Stimulated activated CD4-positive, alpha-beta T cell treated with anti-CD3 and anti-CD28 coated beads, Interleukin-1b, Interleukin-23, amount 100 ng/mL, for 48 hours (primary cell): ENCODE results near the gene MAP4.
"Not testable (repeated sequence)": the region's sequence is repeated elsewhere in the genome, so short reads cannot be mapped to it uniquely, and the experiment has no call there.

Experiments
- DNase-seq: peaks from one replicate; pipeline ENCODE4 v3.0.0-alpha.2; 2020

Gene MAP4, protein sequence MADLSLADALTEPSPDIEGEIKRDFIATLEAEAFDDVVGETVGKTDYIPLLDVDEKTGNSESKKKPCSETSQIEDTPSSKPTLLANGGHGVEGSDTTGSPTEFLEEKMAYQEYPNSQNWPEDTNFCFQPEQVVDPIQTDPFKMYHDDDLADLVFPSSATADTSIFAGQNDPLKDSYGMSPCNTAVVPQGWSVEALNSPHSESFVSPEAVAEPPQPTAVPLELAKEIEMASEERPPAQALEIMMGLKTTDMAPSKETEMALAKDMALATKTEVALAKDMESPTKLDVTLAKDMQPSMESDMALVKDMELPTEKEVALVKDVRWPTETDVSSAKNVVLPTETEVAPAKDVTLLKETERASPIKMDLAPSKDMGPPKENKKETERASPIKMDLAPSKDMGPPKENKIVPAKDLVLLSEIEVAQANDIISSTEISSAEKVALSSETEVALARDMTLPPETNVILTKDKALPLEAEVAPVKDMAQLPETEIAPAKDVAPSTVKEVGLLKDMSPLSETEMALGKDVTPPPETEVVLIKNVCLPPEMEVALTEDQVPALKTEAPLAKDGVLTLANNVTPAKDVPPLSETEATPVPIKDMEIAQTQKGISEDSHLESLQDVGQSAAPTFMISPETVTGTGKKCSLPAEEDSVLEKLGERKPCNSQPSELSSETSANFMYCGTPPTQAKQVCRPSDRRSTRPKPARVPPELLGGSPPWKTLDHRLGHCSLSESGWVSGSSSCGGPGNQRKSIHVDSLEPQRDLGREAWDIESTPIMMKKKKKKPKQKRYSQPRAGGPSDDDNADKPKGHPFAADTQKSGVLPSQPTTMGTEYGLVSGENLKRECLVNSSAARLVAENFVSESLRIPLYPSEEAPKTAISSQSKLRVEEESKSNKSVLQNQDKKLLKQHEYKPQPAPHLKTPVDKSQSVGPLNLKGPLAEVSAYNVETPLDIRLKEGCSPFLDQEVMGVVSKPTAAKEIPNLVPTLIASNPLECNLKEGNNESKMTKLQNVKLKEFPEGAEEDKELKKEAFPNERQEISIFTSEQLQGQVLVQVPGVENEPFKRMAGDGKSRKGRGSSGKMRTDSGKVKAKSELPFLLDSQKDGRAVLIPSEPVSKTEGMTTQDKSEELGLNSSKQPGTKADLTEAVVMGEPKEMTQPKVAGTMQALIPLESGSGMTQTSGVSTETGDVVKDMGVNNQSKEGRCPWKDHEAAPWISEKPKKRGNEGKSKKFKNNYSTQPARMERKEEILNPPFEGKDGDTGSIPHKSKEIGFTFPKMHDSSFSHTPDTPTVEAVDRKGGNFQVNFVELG (N-terminal part only)

DNA sequence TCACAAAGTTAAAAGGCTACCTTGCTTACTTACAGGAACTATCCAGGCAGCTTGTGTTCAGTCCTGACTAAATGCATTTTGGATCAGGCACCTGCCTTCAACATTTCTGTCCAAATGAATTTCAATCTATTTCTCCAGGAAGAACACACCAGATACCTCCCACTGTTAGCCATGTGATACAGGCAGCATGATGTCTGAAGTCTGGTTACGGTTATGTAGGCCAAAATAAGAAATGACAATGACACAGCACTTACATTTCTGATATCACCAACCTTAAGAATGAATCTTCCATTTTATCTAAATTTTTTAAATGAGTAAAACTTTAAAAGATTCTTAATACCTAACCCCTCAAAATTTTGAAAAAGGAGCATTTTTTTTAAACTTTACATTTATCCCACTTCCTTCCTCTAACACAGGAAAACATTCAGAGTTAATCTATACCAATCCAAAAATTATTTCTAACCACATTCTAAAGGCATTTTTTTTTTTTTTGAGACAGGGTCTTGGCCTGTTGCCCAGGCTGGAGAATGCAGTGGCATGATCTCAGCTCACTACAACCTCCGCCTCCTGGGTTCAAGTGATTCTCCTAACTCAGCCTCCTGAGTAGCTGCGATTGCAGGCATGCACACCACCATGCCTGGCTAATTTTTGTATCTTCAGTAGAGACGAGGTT lies at the start of gene MAP4:
Gene MAP4 (minus strand): TSS at position 116 of the 673 bp plus-strand sequence. CDS start 17,556 bp downstream, outside the sequence.
- DNase-seq = no peak

DNA sequence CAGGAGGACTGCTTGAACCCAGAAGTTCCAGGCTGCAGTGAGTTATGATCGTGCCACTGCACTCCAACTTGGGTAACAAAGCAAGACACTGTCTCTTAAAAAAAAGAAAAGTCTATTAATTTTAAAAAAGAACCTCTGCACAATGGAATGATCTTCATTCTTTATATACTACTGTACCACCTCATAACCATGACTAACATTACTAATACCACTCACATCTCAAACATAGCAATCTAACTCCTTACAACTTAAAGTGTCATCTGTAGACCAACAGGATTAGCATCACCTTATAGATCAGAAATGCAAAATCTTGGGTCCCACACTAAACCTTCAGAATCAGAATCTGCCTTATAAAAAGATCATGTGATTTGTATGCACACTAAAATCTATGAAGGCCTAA lies 48.8 kb upstream of the MAP4 start:
- no peak for DNase-seq

DNA sequence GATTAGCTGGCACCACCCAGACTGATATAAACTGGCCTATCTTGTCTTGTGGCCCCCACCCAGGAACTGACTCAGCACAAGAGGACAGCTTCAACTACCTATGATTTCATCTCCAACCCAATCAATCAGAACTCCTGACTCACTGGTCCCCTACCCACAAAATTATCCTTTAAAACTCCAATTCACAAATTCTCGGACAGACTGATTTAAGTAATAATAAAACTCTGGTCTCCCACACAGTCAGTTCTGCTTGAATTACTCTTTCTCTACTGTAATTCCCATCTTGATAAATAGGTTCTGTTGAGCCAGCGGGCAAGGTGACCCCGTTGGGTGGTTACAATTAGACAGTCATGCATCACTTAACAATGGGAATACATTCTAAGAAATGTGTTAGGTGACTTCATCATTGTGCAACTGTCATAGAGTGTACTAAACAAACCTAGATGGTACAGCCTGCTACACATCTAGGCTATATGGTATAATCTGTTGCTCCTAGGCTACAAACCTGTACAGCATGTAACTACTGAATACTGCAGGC lies 48.1 kb upstream of the MAP4 start:
- DNase-seq = no peak

DNA sequence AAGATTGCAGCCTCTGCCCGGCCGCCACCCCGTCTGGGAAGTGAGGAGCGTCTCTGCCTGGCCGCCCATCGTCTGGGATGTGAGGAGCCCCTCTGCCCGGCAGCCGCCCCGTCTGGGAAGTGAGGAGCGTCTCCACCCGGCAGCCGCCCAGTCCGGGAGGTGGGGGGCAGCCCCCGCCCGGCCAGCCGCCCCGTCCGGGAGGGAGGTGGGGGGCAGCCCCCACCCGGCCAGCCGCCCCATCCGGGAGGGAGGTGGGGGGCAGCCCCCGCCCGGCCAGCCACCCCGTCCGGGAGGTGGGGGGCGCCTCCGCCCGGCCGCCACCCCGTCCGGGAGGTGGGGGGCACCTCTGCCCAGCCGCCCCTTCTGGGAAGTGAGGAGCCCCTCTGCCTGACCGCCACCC lies 45.4 kb upstream of the MAP4 start:
- DNase-seq = not testable (repeated sequence)

DNA sequence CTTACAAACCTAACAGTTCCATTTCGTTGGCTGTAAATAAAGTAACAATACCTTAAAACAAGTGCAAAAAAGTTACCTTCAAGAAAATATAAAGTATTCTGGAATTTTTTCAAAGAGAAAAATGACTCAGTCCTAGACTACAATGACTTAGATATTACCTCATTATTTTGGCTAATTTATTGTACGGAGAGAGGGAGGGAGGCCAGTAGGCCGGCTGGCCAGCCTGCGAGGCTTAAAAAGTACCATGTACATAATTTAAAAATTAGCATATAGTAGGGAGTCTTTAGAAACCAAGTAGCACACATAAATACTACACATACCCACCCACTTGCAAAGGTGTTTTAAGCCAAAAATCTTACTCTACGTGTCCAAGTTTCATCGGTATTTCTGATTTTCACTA lies 41.9 kb upstream of the MAP4 start:
- no peak for DNase-seq

DNA sequence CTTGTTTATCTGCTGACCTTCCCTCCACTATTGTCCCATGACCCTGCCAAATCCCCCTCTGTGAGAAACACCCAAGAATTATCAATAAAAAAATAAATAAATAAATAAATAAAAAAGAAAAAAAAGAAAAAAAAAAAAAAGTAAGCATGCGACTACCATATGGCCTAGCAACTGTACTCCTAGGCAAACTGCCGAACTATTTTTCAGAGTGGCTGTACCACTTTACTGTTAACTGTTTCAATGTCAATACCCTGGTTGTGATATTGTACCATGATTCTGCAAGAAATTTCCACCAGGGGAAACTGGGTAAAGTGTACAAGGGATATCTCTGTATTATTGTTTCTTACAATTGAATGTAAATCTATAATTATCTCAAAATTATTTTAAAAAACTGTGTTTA lies 41.3 kb upstream of the MAP4 start:
- DNase-seq = no peak

DNA sequence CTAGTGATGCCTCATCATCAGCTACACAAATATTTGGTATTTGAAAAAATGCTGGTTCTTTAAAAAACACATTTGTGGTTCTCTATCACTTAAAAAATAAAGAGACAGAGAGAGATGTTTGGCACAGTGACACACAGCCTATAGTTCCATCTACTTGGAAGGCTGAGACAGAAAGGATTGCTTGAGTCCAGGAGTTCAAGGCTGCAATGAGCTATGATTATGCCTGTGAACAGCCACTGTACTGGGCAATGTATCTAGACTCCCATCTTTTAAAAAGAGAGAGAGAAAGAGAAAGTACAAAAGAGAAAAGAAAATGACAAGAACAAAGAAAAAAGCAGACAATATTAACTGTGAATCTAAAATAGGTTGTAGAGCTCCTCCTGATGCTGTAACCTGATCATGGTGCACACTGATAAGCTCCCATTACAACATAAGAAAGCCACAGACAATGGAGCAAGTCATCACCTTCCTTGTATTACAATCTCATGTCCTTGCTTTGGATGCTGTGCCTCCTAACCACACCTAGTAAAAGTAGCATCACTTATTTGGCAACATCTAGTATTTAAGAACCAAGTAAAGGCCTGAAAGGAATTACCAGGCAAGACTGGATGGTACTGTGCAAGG lies 31.7 kb upstream of the MAP4 start:
- no peak for DNase-seq

DNA sequence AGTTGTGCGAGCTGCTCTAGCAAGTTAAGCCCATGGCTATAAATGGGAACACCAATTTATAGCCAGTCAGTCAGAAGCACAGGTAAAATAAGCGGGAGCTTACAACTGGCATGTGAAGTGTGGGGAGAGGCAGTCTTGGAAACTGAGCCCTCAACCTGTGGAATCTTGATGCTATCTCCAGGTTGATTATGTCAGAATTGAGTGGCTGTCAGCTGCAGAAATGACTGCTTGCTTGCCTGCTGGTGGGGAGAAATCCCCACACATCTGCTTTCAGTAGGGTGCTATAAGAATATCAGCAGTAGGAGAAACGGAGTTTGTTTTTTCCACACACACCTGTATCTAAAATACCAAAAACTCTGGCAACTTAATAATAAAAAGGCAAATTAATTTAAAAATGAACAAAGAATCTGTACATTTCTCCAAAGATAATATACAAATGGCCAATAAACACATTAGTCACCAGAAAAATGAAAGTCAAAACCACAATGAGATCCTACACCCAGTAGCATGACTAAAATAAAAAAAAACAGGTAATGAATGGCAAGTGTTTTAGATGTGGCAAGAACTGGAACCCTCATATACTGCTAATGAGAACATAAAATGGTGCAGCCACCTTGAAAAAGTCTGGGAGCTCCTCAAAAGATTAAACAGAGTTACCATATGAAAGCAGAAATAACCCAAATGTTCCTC lies 26.0 kb upstream of the MAP4 start:
- no peak for DNase-seq

DNA sequence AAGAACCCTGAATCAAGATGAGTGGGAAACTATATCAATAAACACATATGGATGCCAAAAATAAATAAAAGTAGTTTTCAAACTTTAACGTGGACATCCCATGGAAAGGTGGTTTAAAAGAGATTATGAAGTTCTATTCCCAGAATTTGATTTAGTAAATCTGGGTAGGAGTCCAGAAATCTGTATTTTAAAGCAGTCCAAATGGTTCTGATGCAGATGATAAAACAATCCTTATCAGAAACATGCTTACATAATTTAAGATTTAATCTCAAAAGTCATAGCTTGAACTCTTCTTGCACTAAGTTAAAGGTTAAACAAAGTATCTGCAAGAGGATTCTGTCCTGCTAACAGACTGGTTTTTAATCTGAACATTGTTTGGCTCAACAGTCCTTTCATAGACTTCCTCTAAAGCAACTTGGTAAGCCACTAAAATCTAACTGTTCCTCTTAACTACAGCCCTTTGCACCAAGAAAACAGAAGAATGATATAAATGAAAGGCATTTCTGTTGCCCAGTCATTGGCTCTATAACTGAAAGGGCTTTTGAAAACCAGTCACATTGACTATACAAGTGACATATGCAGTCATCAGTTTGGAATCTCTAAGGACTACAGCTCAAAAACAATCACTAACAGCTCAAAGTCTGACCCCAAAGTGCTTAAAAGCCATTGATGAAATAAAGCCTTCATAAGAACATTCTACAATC lies 23.4 kb upstream of the MAP4 start:
- DNase-seq = no peak

DNA sequence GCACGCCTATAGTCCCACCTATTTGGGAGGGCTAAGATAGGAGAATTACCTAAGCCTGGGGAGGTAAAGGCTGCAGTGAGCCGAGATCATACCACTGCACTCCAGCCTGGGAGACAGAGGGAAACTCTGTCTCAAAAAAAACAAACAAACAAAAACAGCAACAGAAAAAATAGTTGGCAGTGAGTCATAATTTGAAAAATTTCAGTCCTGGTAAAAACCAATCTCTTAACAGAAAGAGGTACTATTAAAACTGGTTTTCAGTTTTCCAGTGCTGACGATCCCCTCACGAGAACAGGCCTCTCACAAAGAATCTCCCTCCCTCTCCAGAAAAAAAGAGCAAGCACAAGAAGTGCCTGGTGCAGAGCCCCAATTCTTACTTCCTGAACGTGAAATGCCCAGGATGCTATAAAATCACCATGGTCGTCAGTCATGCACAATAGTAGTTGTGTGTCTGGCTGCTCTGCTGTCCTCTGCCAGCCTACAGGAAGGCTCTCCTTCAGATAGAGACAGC lies 22.8 kb upstream of the MAP4 start:
- DNase-seq = no peak

DNA sequence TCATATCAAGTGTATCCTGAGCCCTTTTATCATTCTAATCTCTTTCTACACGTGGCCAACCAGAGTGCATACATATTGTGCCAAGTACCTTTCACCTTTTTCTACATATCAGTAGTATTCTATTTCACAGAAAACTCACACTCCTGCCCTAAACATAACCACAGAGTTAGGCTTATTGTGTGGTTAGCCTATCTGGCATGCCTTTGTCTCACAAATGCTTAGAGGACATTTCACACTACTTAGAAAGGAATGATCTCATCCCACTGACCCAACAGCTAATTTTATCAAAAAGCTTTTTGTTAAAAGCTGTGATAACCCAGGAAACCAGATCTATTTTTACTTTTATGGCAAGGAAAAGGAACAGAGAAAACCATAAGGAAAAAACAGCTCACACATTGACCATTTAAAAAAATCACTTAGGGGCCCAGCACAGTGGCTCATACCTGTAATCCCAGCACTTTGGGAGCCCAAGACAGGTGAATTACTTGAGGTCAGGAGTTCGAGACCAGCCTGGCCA lies 17.8 kb upstream of the MAP4 start:
- no peak for DNase-seq

DNA sequence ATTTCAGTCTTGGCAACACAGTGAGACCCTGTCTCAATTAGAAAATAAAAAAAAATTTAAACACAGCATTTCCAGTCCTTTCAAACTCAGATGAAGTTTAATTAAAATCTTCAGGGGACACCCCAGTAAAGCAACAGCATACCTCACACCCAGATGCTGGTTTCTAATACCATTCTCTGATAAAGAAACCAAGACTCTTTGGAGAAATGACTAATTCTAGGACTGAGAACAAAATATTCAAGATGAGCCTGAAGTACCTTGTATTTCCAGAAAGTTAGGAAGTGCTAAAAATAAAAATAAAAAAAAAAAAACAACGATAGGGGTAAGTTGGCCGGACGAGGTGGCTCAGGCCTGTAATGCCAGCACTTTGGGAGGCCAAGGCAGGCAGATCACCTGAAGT lies 14.0 kb upstream of the MAP4 start:
- no peak for DNase-seq

DNA sequence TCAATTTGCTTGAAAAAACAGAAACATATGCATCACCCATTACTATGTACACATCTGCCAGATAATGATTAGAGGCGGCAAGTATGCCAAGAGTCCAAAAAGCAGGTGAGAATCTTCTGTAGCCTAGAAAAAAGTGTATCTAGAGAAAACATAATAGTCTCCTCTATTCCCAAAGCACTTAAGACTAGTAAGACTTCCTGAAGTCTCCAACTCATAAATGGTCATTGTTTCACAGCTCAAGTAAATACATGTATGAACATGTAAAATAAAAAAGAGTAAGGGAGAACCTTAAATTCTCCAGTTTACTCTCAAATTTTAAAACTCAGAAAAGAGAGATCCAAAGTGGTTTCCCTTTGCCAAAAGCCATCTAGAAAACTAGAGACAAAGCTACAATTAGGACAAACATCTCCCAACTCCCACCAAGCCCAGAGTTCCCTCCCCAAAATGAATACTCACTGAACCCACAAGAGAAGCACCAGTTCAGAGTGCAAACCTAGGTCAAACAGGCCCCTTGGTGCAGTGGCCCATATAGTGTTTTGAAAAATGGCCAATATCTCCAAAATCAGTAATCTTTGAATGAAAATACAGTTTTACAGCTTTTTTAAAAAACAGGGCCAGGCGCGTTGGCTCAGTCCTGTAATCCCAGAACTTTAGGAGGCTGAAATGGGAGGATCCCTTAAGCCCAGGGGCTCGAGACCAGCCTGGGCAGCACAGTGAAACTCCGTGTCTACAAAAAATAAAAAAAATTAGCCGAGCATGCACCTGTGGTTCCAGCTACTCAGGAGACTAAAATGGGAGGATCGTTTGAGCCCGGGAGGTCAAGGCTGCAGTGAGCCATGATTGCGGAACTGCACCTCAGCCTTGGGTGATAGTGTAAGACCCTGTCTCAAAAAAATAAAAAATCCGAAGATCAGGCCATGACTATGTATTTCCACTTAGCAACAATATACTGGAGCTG lies 11.0 kb upstream of the MAP4 start:
- no peak for DNase-seq

DNA sequence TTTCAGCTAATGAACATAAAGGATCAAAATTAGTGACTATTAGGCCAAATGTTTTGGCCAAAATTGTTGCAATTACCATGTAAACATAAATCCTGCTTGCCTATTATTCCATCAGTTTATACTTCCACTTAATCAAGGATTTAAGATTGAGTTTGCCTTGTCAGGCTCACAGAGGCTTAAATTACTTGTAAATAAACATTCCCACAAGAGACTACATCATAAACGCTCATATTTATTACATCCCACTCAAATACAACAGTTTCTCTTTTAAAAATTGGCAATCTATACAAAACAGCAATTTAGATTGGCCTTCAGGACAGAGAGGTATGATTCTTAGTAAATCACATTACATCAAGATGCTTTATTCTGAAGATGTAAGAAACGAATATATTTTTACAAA lies 9.9 kb upstream of the MAP4 start:
- no peak for DNase-seq

DNA sequence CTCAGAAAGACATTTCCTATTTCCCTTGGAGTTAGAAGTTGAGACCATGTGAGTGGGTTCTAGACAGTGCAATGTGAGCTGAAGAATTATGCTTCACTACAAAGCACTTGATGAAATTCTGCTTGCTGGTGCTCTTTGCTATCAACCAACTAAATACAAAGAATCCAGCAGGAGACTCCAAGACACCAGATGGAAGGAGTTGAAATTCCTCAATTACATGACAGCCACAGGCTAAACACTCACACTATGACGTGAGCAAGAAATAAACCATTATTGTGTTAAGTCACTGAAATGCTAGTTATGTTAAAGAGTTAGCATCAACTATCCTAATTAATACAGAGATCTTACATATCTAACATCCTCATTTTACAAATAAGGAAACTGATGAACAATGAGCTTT lies 8.2 kb upstream of the MAP4 start:
- DNase-seq = no peak

DNA sequence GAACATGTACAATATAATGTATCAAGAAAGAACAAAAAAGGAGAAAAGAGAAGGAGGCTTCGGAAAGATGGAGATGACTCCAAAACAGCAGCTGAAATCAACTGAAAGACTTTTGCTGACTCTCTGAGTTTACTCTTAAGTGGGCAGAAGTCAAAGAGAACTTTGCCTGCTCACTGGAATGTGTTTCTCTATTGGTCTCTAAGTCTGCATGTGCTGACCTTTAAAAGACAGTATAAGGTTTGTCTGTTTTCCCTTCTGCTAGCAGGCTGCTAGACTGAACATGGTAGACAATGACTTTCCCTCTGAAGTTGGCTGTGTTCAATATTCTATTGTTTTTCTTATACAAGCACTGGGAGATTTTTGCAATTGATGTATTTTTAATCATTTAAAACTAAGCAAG lies 7.2 kb upstream of the MAP4 start:
- no peak for DNase-seq

DNA sequence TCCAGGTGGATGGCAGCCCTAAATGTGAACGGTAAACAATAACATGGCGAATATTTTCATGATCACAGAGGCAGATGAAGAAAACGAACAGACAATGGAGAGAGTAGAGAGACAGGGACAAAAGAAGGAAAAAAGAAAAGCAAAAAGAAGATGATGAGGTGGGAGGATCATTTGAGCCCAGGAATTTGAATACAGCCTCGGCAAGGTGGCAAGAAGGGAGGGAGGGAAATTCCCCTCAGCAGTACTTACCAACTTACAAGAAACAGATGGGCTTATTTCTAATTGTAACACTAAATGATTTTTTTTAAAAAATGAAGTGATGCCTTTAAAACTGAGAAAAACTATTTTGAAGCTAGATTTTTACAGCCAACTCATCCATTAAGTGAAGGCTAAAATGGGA lies 6.0 kb upstream of the MAP4 start:
- no peak for DNase-seq

DNA sequence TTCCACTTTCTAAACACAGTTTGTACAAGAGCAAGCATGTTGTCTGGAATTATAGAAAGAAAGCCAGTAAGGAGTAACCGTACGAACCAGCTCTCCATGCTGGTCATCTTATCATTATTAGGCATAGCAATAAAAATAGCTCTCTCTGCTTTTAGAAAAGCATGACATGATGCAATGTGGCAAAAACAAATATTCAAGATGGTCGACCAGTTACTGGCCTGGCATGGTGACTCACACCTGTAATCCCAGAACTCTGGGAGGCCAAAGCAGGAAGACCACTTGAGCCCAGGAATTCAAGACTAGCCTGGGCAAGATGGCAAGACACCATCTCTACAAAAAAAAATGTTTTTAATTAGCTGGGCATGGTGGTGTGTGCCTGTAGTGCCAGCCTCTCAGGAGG lies 2.6 kb upstream of the MAP4 start:
- DNase-seq = no peak
